Activated CD4-positive, alpha-beta T cell treated with anti-CD3 and anti-CD28 coated beads, Interleukin-2, amount 10 ng/mL, durations not matched to agents 7 days and 5 days (primary cell): Measurements from ENCODE around the gene MRPL12. TPM values are rescaled to one million over a fixed set of nuclear protein-coding genes. Genes with fewer than 3 reads are reported as not detected.

ENCODE experiments used
- CTCF ChIA-PET: fragments of 350-600 bp; sonication (Branson Sonifier 250); formaldehyde crosslinking; loops from one replicate; lab custom pipeline; 2021; ENCODE audit warnings: antibody characterized with exemption; lab: Charles Lee
- POLR2A ChIA-PET: fragments of 350-600 bp; sonication (Branson Sonifier 250); formaldehyde crosslinking; loops from one replicate; lab custom pipeline; 2021; ENCODE audit warnings: antibody characterized with exemption; lab: Charles Lee
- DNase-seq: peaks from one replicate; pipeline ENCODE4 v3.0.0-alpha.2; 2020
- H3K27ac Mint-ChIP-seq: one replicate; pipeline ENCODE4 v1.8.0; 2021; ENCODE audit warnings: mild to moderate bottlenecking, moderate library complexity, mixed read lengths
- H3K27me3 Mint-ChIP-seq: one replicate; pipeline ENCODE4 v1.8.0; 2021; ENCODE audit warnings: mixed read lengths
- H3K36me3 Mint-ChIP-seq: one replicate; pipeline ENCODE4 v1.8.0; 2021; ENCODE audit warnings: low read depth, mixed read lengths
- H3K4me1 Mint-ChIP-seq: one replicate; pipeline ENCODE4 v1.8.0; 2021; ENCODE audit warnings: mixed read lengths
- H3K4me3 Mint-ChIP-seq: one replicate; pipeline ENCODE4 v1.8.0; 2021; ENCODE audit warnings: mild to moderate bottlenecking, moderate library complexity, mixed read lengths
- H3K9me3 Mint-ChIP-seq: one replicate; pipeline ENCODE4 v1.8.0; 2021; ENCODE audit warnings: mixed read lengths
- total RNA-seq, 2 experiments: library from RNA; stranded (reverse); gene quantifications; one replicate each; pipeline ENCODE4 v1.2.3, GENCODE V29; 2021

Gene MRPL12
- 10 to 100 TPM; 52.7 to 62.3 TPM for total RNA-seq

GRCh38 chr17:81702934-81703746 lies at the start of gene MRPL12:
Gene MRPL12 (plus strand): TSS chr17:81703367. CDS start chr17:81703502, 135 bp downstream.
- Mint-ChIP-seq H3K27ac (peak within 1 kb of the TSS; percentile 95), H3K4me3 (peak within 1 kb of the TSS; percentile 95), H3K9me3 (no peaks in the 10 kb centered on the region), H3K36me3 (peaks cover 47% of the 10 kb centered on the region), H3K4me1 (peaks cover 33% of the 10 kb centered on the region), H3K27me3 (no peaks in the 10 kb centered on the region)
- CTCF ChIA-PET: interaction anchor here (2.2 kb wide), 1 partner anchor 19 kb away, joined by 17 read pairs; the partner anchor contains the start of genes ARL16 and HGS
- POLR2A ChIA-PET: interaction anchor here (1.4 to 1.8 kb wide), 2 partner anchors 10 to 19 kb away, joined by 3 to 11 read pairs; partner anchors contain the start of genes ARL16 and HGS
- peak; percentile 92 for DNase-seq

- no peak for DNase-seq
- ChIA-PET CTCF (interaction anchor here (2.5 kb wide), 1 partner anchor 8 kb away, joined by 11 read pairs; no protein-coding TSS in a partner anchor), POLR2A (no interaction called here)
- peaks cover 35% of the 10 kb centered on the region for H3K4me1 Mint-ChIP-seq
- no peaks in the 10 kb centered on the region for H3K9me3 Mint-ChIP-seq
- H3K36me3 Mint-ChIP-seq: no peaks in the 10 kb centered on the region
- no peaks in the 10 kb centered on the region for H3K27me3 Mint-ChIP-seq
- H3K4me3 Mint-ChIP-seq: no peak overlapping the region
- H3K27ac Mint-ChIP-seq: no peak overlapping the region
Measured at GRCh38 chr17:81655378-81656117, 47.6 kb upstream of the MRPL12 start.

- Mint-ChIP-seq H3K4me3 (no peak within 1 kb of the TSS), H3K27ac (peak within 1 kb of the TSS; percentile 85), H3K9me3 (no peaks in the 10 kb centered on the region), H3K4me1 (peaks cover 35% of the 10 kb centered on the region), H3K36me3 (no peaks in the 10 kb centered on the region), H3K27me3 (no peaks in the 10 kb centered on the region)
- ChIA-PET POLR2A (no interaction called here), CTCF (interaction anchor here (2.5 kb wide), 1 partner anchor 9 kb away, joined by 11 read pairs; no protein-coding TSS in a partner anchor)
- DNase-seq: no peak
Measured at GRCh38 chr17:81656118-81656743, 46.9 kb upstream of the MRPL12 start, which contains the start of gene PDE6G. Gene PDE6G (minus strand): TSS chr17:81656542. CDS start chr17:81653305, 3,237 bp downstream.

DNA sequence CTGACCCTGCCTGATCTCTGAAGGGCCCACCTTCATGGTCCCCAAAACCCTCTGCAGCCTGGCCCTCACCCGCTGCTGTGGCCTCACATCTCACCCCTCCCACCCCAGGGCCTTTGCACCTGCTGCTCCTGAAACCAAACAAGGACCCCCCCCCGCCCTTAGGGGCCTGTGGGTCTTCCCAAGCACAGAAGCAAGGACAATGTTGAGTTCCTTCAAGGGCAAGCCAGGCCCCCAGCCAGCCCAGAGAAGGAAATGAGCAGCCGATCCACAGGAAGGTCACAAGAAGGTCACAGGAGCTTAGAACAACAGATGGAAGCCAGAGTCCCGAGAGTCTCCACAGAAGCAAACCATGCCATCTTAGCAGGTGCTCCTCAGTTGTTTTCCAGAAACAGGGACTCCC lies 46.3 kb upstream of the MRPL12 start:
- H3K4me1 Mint-ChIP-seq: peaks cover 33% of the 10 kb centered on the region
- ChIA-PET CTCF (interaction anchor here (2.5 kb wide), 1 partner anchor 10 kb away, joined by 11 read pairs; no protein-coding TSS in a partner anchor), POLR2A (interaction anchor here (0.6 kb wide), 1 partner anchor 21 kb away, joined by 5 read pairs; no protein-coding TSS in a partner anchor)
- H3K4me3 Mint-ChIP-seq: no peak overlapping the region
- no peaks in the 10 kb centered on the region for H3K27me3 Mint-ChIP-seq
- H3K9me3 Mint-ChIP-seq: no peaks in the 10 kb centered on the region
- peak; percentile 22 for DNase-seq
- no peaks in the 10 kb centered on the region for H3K36me3 Mint-ChIP-seq
- H3K27ac Mint-ChIP-seq: peak overlapping the region; percentile 85

- no peak for DNase-seq
- no peak overlapping the region for H3K27ac Mint-ChIP-seq
- peaks cover 29% of the 10 kb centered on the region for H3K4me1 Mint-ChIP-seq
- H3K4me3 Mint-ChIP-seq: no peak overlapping the region
- H3K27me3 Mint-ChIP-seq: no peaks in the 10 kb centered on the region
- ChIA-PET CTCF (interaction anchor here (0.6 kb wide), 1 partner anchor 139 kb away, joined by 5 read pairs; no protein-coding TSS in a partner anchor), POLR2A (no interaction called here)
- peaks cover 2% of the 10 kb centered on the region for H3K36me3 Mint-ChIP-seq
- H3K9me3 Mint-ChIP-seq: no peaks in the 10 kb centered on the region
Measured at GRCh38 chr17:81659038-81659437, 44.1 kb upstream of the MRPL12 start.

- no peak overlapping the region for H3K27ac Mint-ChIP-seq
Measured at GRCh38 chr17:81660441-81660840, 42.7 kb upstream of the MRPL12 start.

DNA sequence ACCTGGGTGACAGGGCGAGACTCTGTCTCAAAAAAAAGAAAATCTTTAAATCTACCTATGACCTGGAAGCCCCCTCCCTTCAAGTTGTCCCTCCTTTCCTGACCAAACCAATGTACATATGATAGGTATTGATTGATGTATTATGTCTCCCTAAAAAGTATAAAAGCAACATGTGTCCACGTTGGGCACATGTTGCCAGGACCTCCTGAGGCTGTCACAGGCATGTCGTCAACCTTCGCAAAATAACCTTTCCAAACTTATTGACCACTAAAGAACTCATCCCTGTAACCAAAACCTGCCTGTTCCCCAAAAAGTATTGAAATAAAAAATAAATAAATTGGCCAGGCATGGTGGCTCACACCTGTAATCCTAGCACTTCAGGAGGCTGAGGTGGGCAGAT lies 41.2 kb upstream of the MRPL12 start:
- CTCF ChIA-PET: interaction anchor here (0.6 to 0.9 kb wide), 2 partner anchors 14 to 61 kb away, joined by 3 read pairs; no protein-coding TSS in a partner anchor
- H3K4me1 Mint-ChIP-seq: peaks cover 40% of the 10 kb centered on the region
- H3K27me3 Mint-ChIP-seq: no peaks in the 10 kb centered on the region
- DNase-seq: no peak
- POLR2A ChIA-PET: no interaction called here
- H3K36me3 Mint-ChIP-seq: peaks cover 24% of the 10 kb centered on the region
- H3K9me3 Mint-ChIP-seq: no peaks in the 10 kb centered on the region
- H3K4me3 Mint-ChIP-seq: no peak overlapping the region
- H3K27ac Mint-ChIP-seq: peak overlapping the region; percentile 99

More at GRCh38 chr17:81660441-81660840, 42.7 kb upstream of the MRPL12 start:
- H3K36me3 Mint-ChIP-seq: peaks cover 15% of the 10 kb centered on the region
- no peak for DNase-seq
- POLR2A ChIA-PET: no interaction called here
- no peak overlapping the region for H3K4me3 Mint-ChIP-seq
- H3K27me3 Mint-ChIP-seq: no peaks in the 10 kb centered on the region
- no peaks in the 10 kb centered on the region for H3K9me3 Mint-ChIP-seq
- H3K4me1 Mint-ChIP-seq: peaks cover 38% of the 10 kb centered on the region
- CTCF ChIA-PET: interaction anchor here (1.1 to 1.4 kb wide), 3 partner anchors 10 to 299 kb away, joined by 3 to 5 read pairs (median 3); no protein-coding TSS in a partner anchor

GRCh38 chr17:81664051-81664470 lies 39.1 kb upstream of the MRPL12 start:
- DNase-seq: no peak
- Mint-ChIP-seq H3K36me3 (peaks cover 38% of the 10 kb centered on the region), H3K9me3 (no peaks in the 10 kb centered on the region), H3K4me3 (no peak overlapping the region), H3K27ac (peak overlapping the region; percentile 99), H3K27me3 (no peaks in the 10 kb centered on the region), H3K4me1 (peaks cover 49% of the 10 kb centered on the region)
- ChIA-PET CTCF (interaction anchor here (0.7 to 1.0 kb wide), 2 partner anchors 9 to 23 kb away, joined by 3 to 4 read pairs; no protein-coding TSS in a partner anchor), POLR2A (no interaction called here)

- H3K36me3 Mint-ChIP-seq: peaks cover 43% of the 10 kb centered on the region
- ChIA-PET POLR2A (no interaction called here), CTCF (no interaction called here)
- DNase-seq: peak; percentile 54
- peak overlapping the region; percentile 88 for H3K4me3 Mint-ChIP-seq
- H3K27ac Mint-ChIP-seq: peak overlapping the region; percentile 91
- H3K9me3 Mint-ChIP-seq: no peaks in the 10 kb centered on the region
- no peaks in the 10 kb centered on the region for H3K27me3 Mint-ChIP-seq
- H3K4me1 Mint-ChIP-seq: peaks cover 54% of the 10 kb centered on the region
Measured at GRCh38 chr17:81665205-81666091, 37.7 kb upstream of the MRPL12 start.

- peaks cover 54% of the 10 kb centered on the region for H3K4me1 Mint-ChIP-seq
- peak overlapping the region; percentile 91 for H3K27ac Mint-ChIP-seq
- DNase-seq: peak; percentile 34
- POLR2A ChIA-PET: interaction anchor here (1.0 kb wide), 1 partner anchor 18 kb away, joined by 3 read pairs; the partner anchor contains the start of genes ARL16 and HGS
- CTCF ChIA-PET: interaction anchor here (0.6 to 2.4 kb wide), 2 partner anchors 18 to 36 kb away, joined by 3 to 12 read pairs; partner anchors contain the start of genes ARL16 and HGS
- H3K36me3 Mint-ChIP-seq: peaks cover 44% of the 10 kb centered on the region
- no peaks in the 10 kb centered on the region for H3K9me3 Mint-ChIP-seq
- no peaks in the 10 kb centered on the region for H3K27me3 Mint-ChIP-seq
- peak overlapping the region; percentile 88 for H3K4me3 Mint-ChIP-seq
Measured at GRCh38 chr17:81666092-81666341, 37.1 kb upstream of the MRPL12 start.
